NK-92 (cell line): Measurements from ENCODE around the gene PPP2R2C.

Experiments
- DNase-seq: peaks from one replicate; lab custom pipeline; 2025; ENCODE audit not compliant: unreplicated experiment; lab: John Stamatoyannopoulos, UW

The PPP2R2C gene

GRCh38 chr4:6494431-6495295, 22.2 kb upstream of the PPP2R2C start:
- no peak for DNase-seq

GRCh38 chr4:6493658-6494304, 21.4 kb upstream of the PPP2R2C start:
- no peak for DNase-seq

- DNase-seq: no peak
These were observed 20.6 kb upstream of the PPP2R2C start for GRCh38 chr4:6492861-6493657.

GRCh38 chr4:6492027-6492590, 19.7 kb upstream of the PPP2R2C start:
- DNase-seq: no peak

GRCh38 chr4:6491235-6491634, 18.8 kb upstream of the PPP2R2C start:
- no peak for DNase-seq

- DNase-seq: no peak
These were observed 17.5 kb upstream of the PPP2R2C start for GRCh38 chr4:6489927-6490326.

GRCh38 chr4:6487466-6487865, 15.1 kb upstream of the PPP2R2C start:
- no peak for DNase-seq

GRCh38 chr4:6480534-6481088, 8.2 kb upstream of the PPP2R2C start:
- no peak for DNase-seq

- DNase-seq: no peak
These were observed 6.3 kb upstream of the PPP2R2C start for GRCh38 chr4:6478546-6479220.

GRCh38 chr4:6476893-6477292, 4.5 kb upstream of the PPP2R2C start:
- no peak for DNase-seq

GRCh38 chr4:6475492-6476020, 3.1 kb upstream of the PPP2R2C start:
- no peak for DNase-seq

GRCh38 chr4:6474705-6475457, 2.5 kb upstream of the PPP2R2C start:
- DNase-seq: no peak

GRCh38 chr4:6474053-6474568, 1.7 kb upstream of the PPP2R2C start:
- no peak for DNase-seq

- DNase-seq: no peak
These were observed 1.0 kb upstream of the PPP2R2C start for GRCh38 chr4:6473264-6474052.

- DNase-seq: no peak
These were observed 417 bp downstream of the PPP2R2C start for GRCh38 chr4:6472008-6472386.

GRCh38 chr4:6471307-6472007, 957 bp downstream of the PPP2R2C start:
- DNase-seq: no peak

- no peak for DNase-seq
These were observed 1.7 kb downstream of the PPP2R2C start for GRCh38 chr4:6470502-6471306.
